ENCODE results near the gene B4GALT3. TPM values are rescaled to one million over a fixed set of nuclear protein-coding genes. Genes with fewer than 3 reads are reported as not detected.
A peak's percentile ranks its signal among the peaks of the same experiment; 100 is the strongest.

B4GALT3 gene
- total RNA-seq, 4 donors from 2014 or later = 3.0 to 71.4 (median 26.6) TPM

- in situ Hi-C loops (cut with MboI; ENCODE audit: low pct_ligation_motif_present in 1 of 4, low pct_unique_long_range_greater_than_20kb in 1 of 4, low sequenced_read_pairs in 3 of 4) (loop anchor here in 1 of 4 donors (25.0 kb wide), 1 partner anchor 186 kb away; no protein-coding TSS in a partner anchor), intact Hi-C loops (cut with DNase I; ENCODE audit: low total_unique reads) (no loop called here)
- Histone ChIP-seq H3K27me3 (no peaks in the 10 kb centered on the region), H3K9me3 (no peaks in the 10 kb centered on the region), H3K4me3 (peak overlapping the region; percentile 1 to 91 (median 78)), H3K27ac (peak overlapping the region; percentile 90 to 98 (median 94)), H3K4me1 (peaks cover 47 to 84% (median 55%) of the 10 kb centered on the region in 4 donors), H3K36me3 (peaks cover 0 to 15% (median under 1%) of the 10 kb centered on the region in 4 donors)
- no peak for TF ChIP-seq POLR2AphosphoS5 (IDR thresholded peaks at IDR 0.05)
- TF ChIP-seq EP300 (IDR thresholded peaks at IDR 0.05; ENCODE audit: low read depth) = no peak
- TF ChIP-seq, protein P1, sequence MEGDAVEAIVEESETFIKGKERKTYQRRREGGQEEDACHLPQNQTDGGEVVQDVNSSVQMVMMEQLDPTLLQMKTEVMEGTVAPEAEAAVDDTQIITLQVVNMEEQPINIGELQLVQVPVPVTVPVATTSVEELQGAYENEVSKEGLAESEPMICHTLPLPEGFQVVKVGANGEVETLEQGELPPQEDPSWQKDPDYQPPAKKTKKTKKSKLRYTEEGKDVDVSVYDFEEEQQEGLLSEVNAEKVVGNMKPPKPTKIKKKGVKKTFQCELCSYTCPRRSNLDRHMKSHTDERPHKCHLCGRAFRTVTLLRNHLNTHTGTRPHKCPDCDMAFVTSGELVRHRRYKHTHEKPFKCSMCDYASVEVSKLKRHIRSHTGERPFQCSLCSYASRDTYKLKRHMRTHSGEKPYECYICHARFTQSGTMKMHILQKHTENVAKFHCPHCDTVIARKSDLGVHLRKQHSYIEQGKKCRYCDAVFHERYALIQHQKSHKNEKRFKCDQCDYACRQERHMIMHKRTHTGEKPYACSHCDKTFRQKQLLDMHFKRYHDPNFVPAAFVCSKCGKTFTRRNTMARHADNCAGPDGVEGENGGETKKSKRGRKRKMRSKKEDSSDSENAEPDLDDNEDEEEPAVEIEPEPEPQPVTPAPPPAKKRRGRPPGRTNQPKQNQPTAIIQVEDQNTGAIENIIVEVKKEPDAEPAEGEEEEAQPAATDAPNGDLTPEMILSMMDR (IDR thresholded peaks at IDR 0.05) = no peak
- TF ChIP-seq POLR2A (IDR thresholded peaks at IDR 0.05) = no peak
- DNase-seq = peak; percentile 41
- 55 to 67% methylated on average over 4 to 13 of the region's 13 CpGs for WGBS, 2 donors (ENCODE audit: low coverage in 1 of 2)
Measured at GRCh38 chr1:161200992-161201835, 23.9 kb upstream of the B4GALT3 start.

- Histone ChIP-seq H3K27ac (peak overlapping the region; percentile 90 to 98 (median 94)), H3K4me3 (no peak overlapping the region), H3K36me3 (peaks cover 0 to 15% (median 0%) of the 10 kb centered on the region in 4 donors), H3K27me3 (no peaks in the 10 kb centered on the region), H3K9me3 (no peaks in the 10 kb centered on the region), H3K4me1 (peaks cover 47 to 79% (median 55%) of the 10 kb centered on the region in 4 donors)
- in situ Hi-C loops (cut with MboI; ENCODE audit: low pct_ligation_motif_present in 1 of 4, low pct_unique_long_range_greater_than_20kb in 1 of 4, low sequenced_read_pairs in 3 of 4) = loop anchor here in 1 of 4 donors (25.0 kb wide), 1 partner anchor 187 kb away; no protein-coding TSS in a partner anchor
- no peak for DNase-seq
- WGBS, 2 donors (ENCODE audit: low coverage in 1 of 2) = 38 to 75% methylated on average over 3 to 5 of the region's 5 CpGs
- no peak for TF ChIP-seq EP300 (IDR thresholded peaks at IDR 0.05; ENCODE audit: low read depth)
- intact Hi-C loops (cut with DNase I; ENCODE audit: low total_unique reads) = no loop called here
Measured at GRCh38 chr1:161200421-161200991, 23.2 kb upstream of the B4GALT3 start.

GRCh38 chr1:161199506-161200139, 22.3 kb upstream of the B4GALT3 start:
- in situ Hi-C loops (cut with MboI; ENCODE audit: low pct_ligation_motif_present in 1 of 4, low pct_unique_long_range_greater_than_20kb in 1 of 4, low sequenced_read_pairs in 3 of 4) (loop anchor here in 1 of 4 donors (25.0 kb wide), 1 partner anchor 188 kb away; no protein-coding TSS in a partner anchor), intact Hi-C loops (cut with DNase I; ENCODE audit: low total_unique reads) (no loop called here)
- H3K9me3 ChIP-seq = no peaks in the 10 kb centered on the region
- WGBS, 2 donors (ENCODE audit: low coverage in 1 of 2) = 0 to 60% methylated on average over 1 to 5 of the region's 5 CpGs
- H3K36me3 ChIP-seq = peaks cover 0 to 13% (median 0%) of the 10 kb centered on the region in 4 donors
- TF ChIP-seq POLR2A (IDR thresholded peaks at IDR 0.05) (no peak), EP300 (IDR thresholded peaks at IDR 0.05; ENCODE audit: low read depth) (no peak)
- no peaks in the 10 kb centered on the region for H3K27me3 ChIP-seq
- H3K4me1 ChIP-seq = peaks cover 43 to 70% (median 51%) of the 10 kb centered on the region in 4 donors
- no peak for DNase-seq
- H3K27ac ChIP-seq = peak overlapping the region; percentile 90 to 98 (median 94)
- no peak overlapping the region for H3K4me3 ChIP-seq

GRCh38 chr1:161198897-161199431, 21.7 kb upstream of the B4GALT3 start, which contains the start of gene ADAMTS4:
ADAMTS4 (minus strand) TSS chr1:161199054; CDS start chr1:161198627, 427 bp downstream.
- Histone ChIP-seq H3K27me3 (no peaks in the 10 kb centered on the region), H3K4me3 (peak within 1 kb of the TSS in 3 of 4 donors; percentile 3 to 37 (median 22)), H3K4me1 (peaks cover 40 to 63% (median 48%) of the 10 kb centered on the region in 4 donors), H3K27ac (peak within 1 kb of the TSS; percentile 90 to 98 (median 94)), H3K36me3 (peaks cover 0 to 7% (median 0%) of the 10 kb centered on the region in 4 donors), H3K9me3 (no peaks in the 10 kb centered on the region)
- 48 to 72% methylated on average over 3 to 11 of the region's 11 CpGs for WGBS, 2 donors (ENCODE audit: low coverage in 1 of 2)
- in situ Hi-C loops (cut with MboI; ENCODE audit: low pct_ligation_motif_present in 1 of 4, low pct_unique_long_range_greater_than_20kb in 1 of 4, low sequenced_read_pairs in 3 of 4) (no loop called here), intact Hi-C loops (cut with DNase I; ENCODE audit: low total_unique reads) (no loop called here)
- peak; percentile 54 for DNase-seq
- TF ChIP-seq POLR2A (IDR thresholded peaks at IDR 0.05) (peak; percentile 57), EP300 (IDR thresholded peaks at IDR 0.05; ENCODE audit: low read depth) (no peak), POLR2AphosphoS5 (IDR thresholded peaks at IDR 0.05) (peak; percentile 57 to 84 (median 65))

DNA sequence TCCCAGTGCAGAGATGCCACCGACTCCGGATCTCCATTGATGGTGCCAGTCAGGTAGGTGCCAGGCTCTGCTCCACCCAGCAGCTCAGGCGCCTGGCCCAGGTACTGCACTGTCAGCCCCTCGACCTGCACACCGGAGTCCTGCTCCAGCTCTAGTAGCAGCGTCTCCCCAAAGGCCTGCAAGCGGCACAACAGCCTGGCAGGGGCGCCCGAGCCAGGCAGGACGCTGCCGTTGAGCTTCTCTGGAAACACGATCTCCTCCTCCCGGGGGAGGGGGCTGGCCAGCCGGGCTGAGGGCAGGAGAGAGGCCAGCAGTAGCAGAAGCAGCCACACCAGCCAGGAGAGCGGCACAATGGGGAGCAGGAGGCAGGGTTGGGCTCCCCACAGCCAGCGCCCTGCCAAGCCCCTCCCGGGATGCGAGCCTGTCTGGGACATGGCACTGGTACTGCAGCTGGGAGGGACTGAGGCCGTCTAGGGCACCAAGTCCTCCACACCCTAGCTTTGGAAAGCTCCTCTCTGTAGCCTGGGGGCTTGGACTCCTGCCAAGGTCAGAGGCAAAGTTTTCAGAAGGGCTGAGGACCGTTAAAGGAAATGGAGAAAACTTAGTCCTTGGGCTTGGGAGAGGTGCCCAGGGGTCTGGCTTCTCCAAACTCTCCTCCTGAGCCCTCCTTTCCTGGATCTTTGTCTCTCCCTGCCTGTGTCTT, 21.0 kb upstream of the B4GALT3 start:
- H3K27ac ChIP-seq = peak overlapping the region; percentile 90 to 98 (median 94)
- H3K27me3 ChIP-seq = no peaks in the 10 kb centered on the region
- intact Hi-C loops (cut with DNase I; ENCODE audit: low total_unique reads) (no loop called here), in situ Hi-C loops (cut with MboI; ENCODE audit: low pct_ligation_motif_present in 1 of 4, low pct_unique_long_range_greater_than_20kb in 1 of 4, low sequenced_read_pairs in 3 of 4) (no loop called here)
- DNase-seq = no peak
- 37% methylated on average over 6 of the region's 20 CpGs; no CpG with 5 or more reads in 1 of the 2 donors for whole genome bisulfite sequencing, 2 donors (ENCODE audit: low coverage in 1 of 2)
- TF ChIP-seq POLR2A (IDR thresholded peaks at IDR 0.05) (no peak), POLR2AphosphoS5 (IDR thresholded peaks at IDR 0.05) (no peak), EP300 (IDR thresholded peaks at IDR 0.05; ENCODE audit: low read depth) (no peak)
- TF ChIP-seq, protein P1 (IDR thresholded peaks at IDR 0.05) = no peak
- peaks cover 34 to 57% (median 43%) of the 10 kb centered on the region in 4 donors for H3K4me1 ChIP-seq
- peak overlapping the region in 3 of 4 donors; percentile 3 to 37 (median 22) for H3K4me3 ChIP-seq
- no peaks in the 10 kb centered on the region for H3K9me3 ChIP-seq
- peaks cover 0 to under 1% (median 0%) of the 10 kb centered on the region in 4 donors for H3K36me3 ChIP-seq
